ENCODE data around the gene PTPN6. TPM values are rescaled to one million over a fixed set of nuclear protein-coding genes. Genes with fewer than 3 reads are reported as not detected.

The PTPN6 gene
- total and polyA plus RNA-seq, 5 donors from 2014 or later: 174 to 321 (median 283) TPM

- no peak overlapping the region for H3K27ac ChIP-seq (ENCODE audit: insufficient read depth, low read length, poor library complexity, severe bottlenecking)
- no peaks in the 10 kb centered on the region for H3K27me3 ChIP-seq (ENCODE audit: control insufficient read depth, insufficient read depth, low read length)
- Mint-ChIP-seq H3K27ac (peak overlapping the region in 1 of 3 donors; percentile 51), H3K36me3 (peaks cover 24% of the 10 kb centered on the region), H3K9me3 (no peaks in the 10 kb centered on the region), H3K4me3 (no peak overlapping the region), H3K27me3 (no peaks in the 10 kb centered on the region), H3K4me1 (peaks cover 0 to 3% (median 0%) of the 10 kb centered on the region in 4 donors)
- DNase-seq (no peak), ATAC-seq (ENCODE audit: low read depth in 2 of 2) (no peak)
- peaks cover 55% of the 10 kb centered on the region for H3K36me3 ChIP-seq (ENCODE audit: control insufficient read depth, insufficient read depth, low read length)
- H3K4me3 ChIP-seq (ENCODE audit: low read depth, low read length): no peak overlapping the region
- no peaks in the 10 kb centered on the region for H3K9me3 ChIP-seq (ENCODE audit: control insufficient read depth in 2 of 2, low read length in 2 of 2)
- no peaks in the 10 kb centered on the region for H3K4me1 ChIP-seq (ENCODE audit: control insufficient read depth, insufficient read depth, low read length, poor library complexity, severe bottlenecking)
Measured at GRCh38 chr12:6982532-6982931, 31.4 kb downstream of the PTPN6 start.

- H3K27ac Mint-ChIP-seq: no peak overlapping the region
Measured at GRCh38 chr12:6987956-6988553, 36.9 kb downstream of the PTPN6 start.

GRCh38 chr12:6996040-6996441, 44.9 kb downstream of the PTPN6 start:
- Mint-ChIP-seq H3K27ac (peak overlapping the region in 2 of 3 donors; percentile 62 to 64), H3K4me1 (peaks cover 5 to 19% (median 9%) of the 10 kb centered on the region in 4 donors), H3K36me3 (peaks cover 21% of the 10 kb centered on the region), H3K4me3 (no peak overlapping the region), H3K27me3 (no peaks in the 10 kb centered on the region), H3K9me3 (no peaks in the 10 kb centered on the region)
- Histone ChIP-seq H3K4me3 (ENCODE audit: low read depth, low read length) (no peak overlapping the region), H3K27ac (ENCODE audit: insufficient read depth, low read length, poor library complexity, severe bottlenecking) (no peak overlapping the region), H3K27me3 (ENCODE audit: control insufficient read depth, insufficient read depth, low read length) (no peaks in the 10 kb centered on the region), H3K36me3 (ENCODE audit: control insufficient read depth, insufficient read depth, low read length) (peaks cover 17% of the 10 kb centered on the region), H3K4me1 (ENCODE audit: control insufficient read depth, insufficient read depth, low read length, poor library complexity, severe bottlenecking) (peaks cover 3% of the 10 kb centered on the region), H3K9me3 (ENCODE audit: control insufficient read depth in 2 of 2, low read length in 2 of 2) (no peaks in the 10 kb centered on the region)
- ATAC-seq (ENCODE audit: low read depth in 2 of 2) (no peak), DNase-seq (no peak)

More at GRCh38 chr12:6987956-6988553, 36.9 kb downstream of the PTPN6 start:
- no peak overlapping the region for H3K4me3 ChIP-seq (ENCODE audit: low read depth, low read length)
- DNase-seq (no peak), ATAC-seq (ENCODE audit: low read depth in 2 of 2) (no peak)
- no peaks in the 10 kb centered on the region for H3K27me3 ChIP-seq (ENCODE audit: control insufficient read depth, insufficient read depth, low read length)
- no peaks in the 10 kb centered on the region for H3K9me3 ChIP-seq (ENCODE audit: control insufficient read depth in 2 of 2, low read length in 2 of 2)
- Mint-ChIP-seq H3K4me3 (no peak overlapping the region), H3K4me1 (peaks cover 0 to 6% (median 2%) of the 10 kb centered on the region in 4 donors), H3K27me3 (no peaks in the 10 kb centered on the region), H3K36me3 (peaks cover 15% of the 10 kb centered on the region), H3K9me3 (no peaks in the 10 kb centered on the region)
- H3K27ac ChIP-seq (ENCODE audit: insufficient read depth, low read length, poor library complexity, severe bottlenecking): no peak overlapping the region
- no peaks in the 10 kb centered on the region for H3K4me1 ChIP-seq (ENCODE audit: control insufficient read depth, insufficient read depth, low read length, poor library complexity, severe bottlenecking)
- peaks cover 20% of the 10 kb centered on the region for H3K36me3 ChIP-seq (ENCODE audit: control insufficient read depth, insufficient read depth, low read length)

- Mint-ChIP-seq H3K9me3 (no peaks in the 10 kb centered on the region), H3K36me3 (peaks cover 21% of the 10 kb centered on the region), H3K4me3 (no peak overlapping the region), H3K4me1 (peaks cover 3 to 16% (median 9%) of the 10 kb centered on the region in 4 donors), H3K27me3 (no peaks in the 10 kb centered on the region), H3K27ac (peak overlapping the region in 1 of 3 donors; percentile 67)
- Histone ChIP-seq H3K27me3 (ENCODE audit: control insufficient read depth, insufficient read depth, low read length) (no peaks in the 10 kb centered on the region), H3K9me3 (ENCODE audit: control insufficient read depth in 2 of 2, low read length in 2 of 2) (no peaks in the 10 kb centered on the region), H3K4me1 (ENCODE audit: control insufficient read depth, insufficient read depth, low read length, poor library complexity, severe bottlenecking) (peaks cover 3% of the 10 kb centered on the region), H3K27ac (ENCODE audit: insufficient read depth, low read length, poor library complexity, severe bottlenecking) (no peak overlapping the region), H3K36me3 (ENCODE audit: control insufficient read depth, insufficient read depth, low read length) (peaks cover 12% of the 10 kb centered on the region), H3K4me3 (ENCODE audit: low read depth, low read length) (no peak overlapping the region)
- DNase-seq (no peak), ATAC-seq (ENCODE audit: low read depth in 2 of 2) (no peak)
Measured at GRCh38 chr12:6998715-6999451, 47.7 kb downstream of the PTPN6 start.

GRCh38 chr12:7001921-7002591, 50.9 kb downstream of the PTPN6 start:
- Mint-ChIP-seq H3K4me3 (no peak overlapping the region), H3K4me1 (peaks cover 3 to 20% (median 7%) of the 10 kb centered on the region in 4 donors), H3K9me3 (no peaks in the 10 kb centered on the region), H3K27me3 (no peaks in the 10 kb centered on the region), H3K27ac (peak overlapping the region in 1 of 3 donors; percentile 11), H3K36me3 (peaks cover 17% of the 10 kb centered on the region)
- no peak overlapping the region for H3K4me3 ChIP-seq (ENCODE audit: low read depth, low read length)
- no peaks in the 10 kb centered on the region for H3K9me3 ChIP-seq (ENCODE audit: control insufficient read depth in 2 of 2, low read length in 2 of 2)
- DNase-seq: no peak
- H3K4me1 ChIP-seq (ENCODE audit: control insufficient read depth, insufficient read depth, low read length, poor library complexity, severe bottlenecking): peaks cover 3% of the 10 kb centered on the region
- no peaks in the 10 kb centered on the region for H3K27me3 ChIP-seq (ENCODE audit: control insufficient read depth, insufficient read depth, low read length)
- peaks cover 3% of the 10 kb centered on the region for H3K36me3 ChIP-seq (ENCODE audit: control insufficient read depth, insufficient read depth, low read length)
- no peak for ATAC-seq (ENCODE audit: low read depth in 2 of 2)
- H3K27ac ChIP-seq (ENCODE audit: insufficient read depth, low read length, poor library complexity, severe bottlenecking): no peak overlapping the region

- Mint-ChIP-seq H3K36me3 (peaks cover 10% of the 10 kb centered on the region), H3K27ac (no peak overlapping the region)
- ATAC-seq (ENCODE audit: low read depth in 2 of 2): no peak
Measured at GRCh38 chr12:7004287-7004803, 53.2 kb downstream of the PTPN6 start.

GRCh38 chr12:7004840-7005239, 53.7 kb downstream of the PTPN6 start:
- H3K4me3 ChIP-seq (ENCODE audit: low read depth, low read length): no peak overlapping the region
- peaks cover 13 to 28% (median 21%) of the 10 kb centered on the region in 4 donors for H3K4me1 Mint-ChIP-seq
- H3K27me3 Mint-ChIP-seq: no peaks in the 10 kb centered on the region
- no peaks in the 10 kb centered on the region for H3K36me3 ChIP-seq (ENCODE audit: control insufficient read depth, insufficient read depth, low read length)
- H3K9me3 Mint-ChIP-seq: no peaks in the 10 kb centered on the region
- H3K27me3 ChIP-seq (ENCODE audit: control insufficient read depth, insufficient read depth, low read length): no peaks in the 10 kb centered on the region
- ATAC-seq (ENCODE audit: low read depth in 2 of 2): no peak
- no peaks in the 10 kb centered on the region for H3K9me3 ChIP-seq (ENCODE audit: control insufficient read depth in 2 of 2, low read length in 2 of 2)
- DNase-seq: no peak
- peaks cover 11% of the 10 kb centered on the region for H3K36me3 Mint-ChIP-seq
- peak overlapping the region in 1 of 3 donors; percentile 1 for H3K27ac Mint-ChIP-seq
- peaks cover 7% of the 10 kb centered on the region for H3K4me1 ChIP-seq (ENCODE audit: control insufficient read depth, insufficient read depth, low read length, poor library complexity, severe bottlenecking)
- H3K4me3 Mint-ChIP-seq: no peak overlapping the region
- H3K27ac ChIP-seq (ENCODE audit: insufficient read depth, low read length, poor library complexity, severe bottlenecking): no peak overlapping the region

More at GRCh38 chr12:7004287-7004803, 53.2 kb downstream of the PTPN6 start:
- Mint-ChIP-seq H3K4me1 (peaks cover 10 to 25% (median 18%) of the 10 kb centered on the region in 4 donors), H3K9me3 (no peaks in the 10 kb centered on the region), H3K4me3 (no peak overlapping the region), H3K27me3 (no peaks in the 10 kb centered on the region)
- no peak overlapping the region for H3K4me3 ChIP-seq (ENCODE audit: low read depth, low read length)
- peaks cover 7% of the 10 kb centered on the region for H3K4me1 ChIP-seq (ENCODE audit: control insufficient read depth, insufficient read depth, low read length, poor library complexity, severe bottlenecking)
- no peak overlapping the region for H3K27ac ChIP-seq (ENCODE audit: insufficient read depth, low read length, poor library complexity, severe bottlenecking)
- H3K27me3 ChIP-seq (ENCODE audit: control insufficient read depth, insufficient read depth, low read length): no peaks in the 10 kb centered on the region
- no peak for DNase-seq
- H3K9me3 ChIP-seq (ENCODE audit: control insufficient read depth in 2 of 2, low read length in 2 of 2): no peaks in the 10 kb centered on the region
- H3K36me3 ChIP-seq (ENCODE audit: control insufficient read depth, insufficient read depth, low read length): no peaks in the 10 kb centered on the region

All from CD4-positive, CD25-positive, alpha-beta regulatory T cell (primary cell).